Epithelial cell of proximal tubule (primary cell): ENCODE data around the gene ZNHIT3. TPM values are rescaled to one million over a fixed set of nuclear protein-coding genes. Genes with fewer than 3 reads are reported as not detected.

ENCODE experiments used
- DNase-seq: peaks from one replicate; pipeline ENCODE4 v3.0.0-alpha.2; 2011; ENCODE audit warnings: low read depth
- H3K4me3 ChIP-seq: 2 replicates; pipeline ENCODE4 v1.5.1; 2011; ENCODE audit warnings: low read depth, mild to moderate bottlenecking, low read length
- total RNA-seq: library from RNA; depleted of rRNA; stranded (reverse); fragments of >200 nt; gene quantifications from 2 replicates; pipeline ENCODE4 v1.2.3, GENCODE V29; 2015
- TF ChIP-seq, protein P1 (sequence below): conservative IDR thresholded peaks from 2 replicates; pipeline ENCODE4 v1.5.1; 2012; ENCODE audit warnings: low read depth, mild to moderate bottlenecking, low read length

ZNHIT3 gene
- total RNA-seq, 1 donor from 2014 or later = 56.0 TPM

- no peak for DNase-seq
- no peak overlapping the region for H3K4me3 ChIP-seq
- TF ChIP-seq, protein P1, sequence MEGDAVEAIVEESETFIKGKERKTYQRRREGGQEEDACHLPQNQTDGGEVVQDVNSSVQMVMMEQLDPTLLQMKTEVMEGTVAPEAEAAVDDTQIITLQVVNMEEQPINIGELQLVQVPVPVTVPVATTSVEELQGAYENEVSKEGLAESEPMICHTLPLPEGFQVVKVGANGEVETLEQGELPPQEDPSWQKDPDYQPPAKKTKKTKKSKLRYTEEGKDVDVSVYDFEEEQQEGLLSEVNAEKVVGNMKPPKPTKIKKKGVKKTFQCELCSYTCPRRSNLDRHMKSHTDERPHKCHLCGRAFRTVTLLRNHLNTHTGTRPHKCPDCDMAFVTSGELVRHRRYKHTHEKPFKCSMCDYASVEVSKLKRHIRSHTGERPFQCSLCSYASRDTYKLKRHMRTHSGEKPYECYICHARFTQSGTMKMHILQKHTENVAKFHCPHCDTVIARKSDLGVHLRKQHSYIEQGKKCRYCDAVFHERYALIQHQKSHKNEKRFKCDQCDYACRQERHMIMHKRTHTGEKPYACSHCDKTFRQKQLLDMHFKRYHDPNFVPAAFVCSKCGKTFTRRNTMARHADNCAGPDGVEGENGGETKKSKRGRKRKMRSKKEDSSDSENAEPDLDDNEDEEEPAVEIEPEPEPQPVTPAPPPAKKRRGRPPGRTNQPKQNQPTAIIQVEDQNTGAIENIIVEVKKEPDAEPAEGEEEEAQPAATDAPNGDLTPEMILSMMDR = no peak
Measured at GRCh38 chr17:36514856-36515255, 28.4 kb downstream of the ZNHIT3 start.

GRCh38 chr17:36515837-36516236, 29.4 kb downstream of the ZNHIT3 start:
- TF ChIP-seq, protein P1 = no peak
- no peak overlapping the region for H3K4me3 ChIP-seq
- no peak for DNase-seq

- TF ChIP-seq, protein P1 = no peak
- DNase-seq = no peak
- no peak overlapping the region for H3K4me3 ChIP-seq
Measured at GRCh38 chr17:36523113-36523512, 36.6 kb downstream of the ZNHIT3 start.

DNA sequence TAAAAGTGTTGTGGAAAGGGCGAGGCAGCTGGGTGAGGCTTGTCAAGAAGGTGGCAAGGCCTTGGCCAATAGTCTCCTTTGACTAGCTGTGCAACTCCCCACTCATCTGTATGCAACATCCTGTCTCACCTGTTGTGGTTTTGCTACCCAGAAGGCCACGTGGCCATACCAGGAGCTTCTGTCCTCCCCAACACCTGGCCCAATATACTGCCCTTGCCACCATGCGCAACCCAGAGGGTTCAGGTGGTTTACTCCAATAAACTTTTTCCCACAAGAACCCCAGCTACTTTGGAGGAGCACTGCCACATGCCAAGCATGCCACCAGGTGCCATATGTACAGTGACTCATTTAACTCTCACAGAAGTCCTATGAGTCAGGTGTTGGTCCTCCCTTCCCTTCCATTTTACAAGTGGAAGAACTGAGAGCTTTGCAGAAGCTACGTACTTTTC, 38.0 kb downstream of the ZNHIT3 start:
- H3K4me3 ChIP-seq = no peak overlapping the region
- no peak for DNase-seq
- TF ChIP-seq, protein P1 = no peak

DNA sequence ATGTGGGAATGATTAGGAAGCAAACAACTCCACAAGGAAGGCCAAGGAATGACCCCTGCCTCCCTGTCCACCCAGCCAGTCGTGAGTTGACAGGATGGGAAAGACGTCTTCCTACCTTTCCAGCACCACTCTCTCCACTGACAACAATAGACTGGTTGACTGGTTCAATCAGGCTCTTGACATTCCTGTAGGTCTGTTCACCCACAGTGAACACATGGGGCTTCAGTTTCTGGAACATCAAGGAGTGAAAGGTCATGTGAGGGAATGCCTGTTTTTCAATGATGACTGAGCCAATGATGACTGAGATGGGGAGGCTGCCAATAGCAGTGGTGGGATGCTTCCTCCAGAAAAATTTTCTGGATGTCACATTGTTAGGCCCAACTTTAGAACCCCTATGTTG, 38.6 kb downstream of the ZNHIT3 start:
- no peak overlapping the region for H3K4me3 ChIP-seq
- TF ChIP-seq, protein P1 = no peak
- no peak for DNase-seq

GRCh38 chr17:36525888-36526287, 39.4 kb downstream of the ZNHIT3 start:
- no peak overlapping the region for H3K4me3 ChIP-seq
- DNase-seq = no peak
- TF ChIP-seq, protein P1 = no peak

DNA sequence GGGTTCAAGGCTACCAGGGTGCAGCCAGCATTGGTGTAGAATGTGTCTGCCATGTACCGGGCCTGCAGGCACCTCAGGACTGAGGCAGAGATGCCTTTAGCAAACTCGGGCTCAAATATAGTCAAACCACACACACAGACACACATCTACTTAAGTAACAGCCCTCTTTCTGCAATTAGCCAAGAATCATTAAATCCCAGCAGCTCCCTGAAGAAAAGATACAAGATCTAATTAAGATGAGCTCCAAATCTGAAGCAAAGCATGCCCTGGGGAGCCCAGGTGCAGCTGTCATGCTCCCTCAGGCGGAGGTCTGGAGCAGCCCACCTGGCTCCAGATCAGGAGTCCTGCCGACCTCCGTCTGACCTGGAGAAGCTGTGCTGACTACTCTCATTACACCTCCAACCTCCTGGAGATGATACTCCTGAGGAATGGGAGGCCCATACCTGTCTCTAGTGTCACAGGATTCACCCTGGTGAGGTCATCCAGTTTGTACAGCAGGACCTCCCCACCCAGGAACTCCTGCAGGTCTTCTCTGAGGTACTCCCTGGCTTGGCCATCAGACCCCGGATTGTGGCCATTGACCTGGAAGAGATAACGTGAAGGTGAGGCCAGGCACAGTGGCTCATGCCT, 41.3 kb downstream of the ZNHIT3 start:
- no peak for DNase-seq
- TF ChIP-seq, protein P1 = no peak
- H3K4me3 ChIP-seq = no peak overlapping the region
